Omental fat pad (tissue), 4 donors: ENCODE results near the gene MEGF6. TPM values are rescaled to one million over a fixed set of nuclear protein-coding genes. Genes with fewer than 3 reads are reported as not detected.

Experiments used
- ATAC-seq: fragments of 150-250 bp; one replicate; pipeline ENCODE4 v1.9.1; 2016; ENCODE audit warnings: mild to moderate bottlenecking, moderate library complexity; ENCODE audit not compliant: low FRiP score
- DNase-seq: peaks from one replicate; pipeline ENCODE4 v3.0.0-alpha.2; 2019; ENCODE audit warnings: low spot score
- total RNA-seq, 4 donors: library from RNA; depleted of rRNA; stranded (reverse); fragments of >200 nt; gene quantifications; one replicate each; pipeline ENCODE4 v1.1.0, GENCODE V29; 2016
- TF ChIP-seq, protein P1 (sequence below), 3 donors: fragments of 450-650 bp; IDR thresholded peaks; one replicate each; pipeline ENCODE4 v1.5.1; 2016 to 2017; ENCODE audit warnings: antibody characterized with exemption in 3 of 3, mild to moderate bottlenecking in 3 of 3, moderate library complexity in 2 of 3

Gene MEGF6
- total RNA-seq, 4 donors from 2014 or later = 13.2 to 60.1 (median 21.9) TPM

DNA sequence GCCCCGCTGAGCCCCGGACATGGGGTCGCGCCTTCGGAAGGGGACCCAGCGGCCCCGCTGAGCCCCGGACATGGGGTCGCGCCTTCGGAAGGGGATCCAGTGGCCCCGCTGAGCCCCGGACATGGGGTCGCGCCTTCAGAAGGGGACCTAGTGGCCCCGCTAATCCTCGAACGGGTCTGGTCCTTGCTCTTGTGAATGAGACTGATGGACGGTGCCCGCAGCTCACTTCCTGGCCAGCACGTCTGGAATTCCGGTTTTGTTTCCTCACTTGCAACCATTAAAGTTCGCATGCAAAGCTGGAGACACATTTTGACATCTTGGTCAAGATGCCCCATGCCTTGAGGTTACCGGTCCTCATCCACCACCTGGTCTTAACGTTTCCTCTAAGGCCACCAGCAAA is 33.0 kb upstream of the MEGF6 start:
- DNase-seq (no peak), ATAC-seq (no peak)

DNA sequence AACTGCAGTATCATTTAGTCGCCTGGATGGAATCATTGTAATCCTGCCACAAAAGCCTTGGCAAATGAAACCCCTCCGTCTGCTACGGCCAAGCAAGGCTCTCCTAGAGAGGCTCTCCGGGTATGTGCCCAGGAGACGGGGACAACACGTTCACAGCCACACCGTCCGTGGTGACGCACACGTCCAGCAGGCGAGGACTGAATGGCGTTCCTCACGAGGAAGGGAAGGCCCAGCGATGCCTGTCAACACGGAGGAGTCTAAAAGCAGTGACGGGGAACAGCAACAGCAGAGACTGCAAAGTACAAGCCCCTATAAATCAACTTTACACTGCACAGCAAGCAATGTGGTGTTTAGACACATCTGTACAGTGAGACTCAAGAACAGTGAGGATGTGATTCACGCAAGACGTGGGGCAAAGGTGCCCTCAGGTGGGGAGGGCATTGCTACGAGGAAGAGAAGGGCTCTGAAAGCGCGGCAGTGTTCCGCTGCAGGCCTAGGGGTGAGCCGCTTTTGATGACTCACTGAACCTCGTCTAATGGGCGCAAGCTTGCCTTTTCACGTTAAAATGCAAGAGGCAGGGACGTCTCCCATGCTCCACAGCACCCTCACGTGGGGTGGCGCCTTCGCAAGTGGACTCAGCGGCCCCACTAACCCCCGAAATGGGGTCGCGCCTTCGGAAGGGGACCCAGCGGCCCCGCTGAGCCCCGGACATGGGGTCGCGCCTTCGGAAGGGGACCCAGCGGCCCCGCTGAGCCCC is 31.8 kb upstream of the MEGF6 start:
- DNase-seq (no peak), ATAC-seq (no peak)
- TF ChIP-seq, protein P1, sequence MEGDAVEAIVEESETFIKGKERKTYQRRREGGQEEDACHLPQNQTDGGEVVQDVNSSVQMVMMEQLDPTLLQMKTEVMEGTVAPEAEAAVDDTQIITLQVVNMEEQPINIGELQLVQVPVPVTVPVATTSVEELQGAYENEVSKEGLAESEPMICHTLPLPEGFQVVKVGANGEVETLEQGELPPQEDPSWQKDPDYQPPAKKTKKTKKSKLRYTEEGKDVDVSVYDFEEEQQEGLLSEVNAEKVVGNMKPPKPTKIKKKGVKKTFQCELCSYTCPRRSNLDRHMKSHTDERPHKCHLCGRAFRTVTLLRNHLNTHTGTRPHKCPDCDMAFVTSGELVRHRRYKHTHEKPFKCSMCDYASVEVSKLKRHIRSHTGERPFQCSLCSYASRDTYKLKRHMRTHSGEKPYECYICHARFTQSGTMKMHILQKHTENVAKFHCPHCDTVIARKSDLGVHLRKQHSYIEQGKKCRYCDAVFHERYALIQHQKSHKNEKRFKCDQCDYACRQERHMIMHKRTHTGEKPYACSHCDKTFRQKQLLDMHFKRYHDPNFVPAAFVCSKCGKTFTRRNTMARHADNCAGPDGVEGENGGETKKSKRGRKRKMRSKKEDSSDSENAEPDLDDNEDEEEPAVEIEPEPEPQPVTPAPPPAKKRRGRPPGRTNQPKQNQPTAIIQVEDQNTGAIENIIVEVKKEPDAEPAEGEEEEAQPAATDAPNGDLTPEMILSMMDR (IDR thresholded peaks at IDR 0.05) = no peak

More for the DNA sequence above, 33.0 kb upstream of the MEGF6 start:
- TF ChIP-seq, protein P1 (IDR thresholded peaks at IDR 0.05) = no peak

DNA sequence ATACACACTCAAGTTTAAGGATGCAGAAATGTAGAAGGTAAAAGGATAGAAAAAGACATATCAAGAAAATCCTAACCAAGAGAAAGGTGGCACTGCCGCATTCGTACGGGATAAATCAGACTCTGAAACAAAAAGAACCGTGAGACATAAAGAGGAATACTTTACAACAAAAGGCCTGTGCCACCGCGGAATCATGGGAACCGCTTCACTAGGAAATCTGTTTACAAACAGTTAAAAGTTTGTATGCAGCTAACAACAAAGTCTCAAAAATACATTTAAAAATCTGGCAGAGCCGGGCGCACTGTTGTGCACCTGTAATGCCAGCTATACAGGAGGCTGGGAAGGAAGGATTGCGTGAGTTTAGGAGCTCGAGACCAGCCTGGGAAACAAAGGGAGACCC is 30.5 kb upstream of the MEGF6 start:
- DNase-seq = no peak
- no peak for ATAC-seq
- TF ChIP-seq, protein P1 (IDR thresholded peaks at IDR 0.05) = no peak

DNA sequence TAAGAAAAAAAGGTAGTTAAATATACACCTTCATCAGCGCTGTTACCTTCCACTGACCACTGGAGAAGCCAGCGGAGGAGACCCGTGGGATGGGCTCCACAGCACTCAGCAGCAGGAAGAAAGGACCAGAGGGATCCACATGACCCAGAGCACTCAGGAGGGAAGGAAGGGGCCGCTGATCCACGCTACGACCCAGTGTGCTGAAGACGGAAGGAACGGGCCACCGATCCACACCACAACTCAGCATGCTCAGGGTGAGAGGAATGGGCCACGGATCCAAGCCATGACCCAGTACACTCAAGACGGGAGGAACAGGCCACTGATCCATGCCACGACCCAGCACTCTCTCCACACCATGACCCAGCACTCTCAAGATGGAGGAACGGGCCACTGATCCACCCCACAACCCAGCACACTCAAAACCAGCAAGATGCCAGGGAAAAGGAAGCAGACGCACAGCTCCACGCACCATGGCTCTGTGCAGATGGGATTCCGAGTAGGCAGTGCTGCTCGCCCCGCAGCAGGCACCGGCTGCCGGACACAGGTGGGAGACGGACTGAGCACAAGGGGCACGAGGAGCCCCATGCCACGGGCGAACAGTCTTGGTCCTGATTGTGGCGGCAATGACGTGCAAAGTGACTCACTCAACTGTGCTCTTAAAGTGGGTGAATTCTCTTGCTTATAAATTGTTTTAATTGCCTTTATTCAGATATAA is 29.9 kb upstream of the MEGF6 start:
- TF ChIP-seq, protein P1 (IDR thresholded peaks at IDR 0.05) = no peak
- DNase-seq (no peak), ATAC-seq (no peak)

DNA sequence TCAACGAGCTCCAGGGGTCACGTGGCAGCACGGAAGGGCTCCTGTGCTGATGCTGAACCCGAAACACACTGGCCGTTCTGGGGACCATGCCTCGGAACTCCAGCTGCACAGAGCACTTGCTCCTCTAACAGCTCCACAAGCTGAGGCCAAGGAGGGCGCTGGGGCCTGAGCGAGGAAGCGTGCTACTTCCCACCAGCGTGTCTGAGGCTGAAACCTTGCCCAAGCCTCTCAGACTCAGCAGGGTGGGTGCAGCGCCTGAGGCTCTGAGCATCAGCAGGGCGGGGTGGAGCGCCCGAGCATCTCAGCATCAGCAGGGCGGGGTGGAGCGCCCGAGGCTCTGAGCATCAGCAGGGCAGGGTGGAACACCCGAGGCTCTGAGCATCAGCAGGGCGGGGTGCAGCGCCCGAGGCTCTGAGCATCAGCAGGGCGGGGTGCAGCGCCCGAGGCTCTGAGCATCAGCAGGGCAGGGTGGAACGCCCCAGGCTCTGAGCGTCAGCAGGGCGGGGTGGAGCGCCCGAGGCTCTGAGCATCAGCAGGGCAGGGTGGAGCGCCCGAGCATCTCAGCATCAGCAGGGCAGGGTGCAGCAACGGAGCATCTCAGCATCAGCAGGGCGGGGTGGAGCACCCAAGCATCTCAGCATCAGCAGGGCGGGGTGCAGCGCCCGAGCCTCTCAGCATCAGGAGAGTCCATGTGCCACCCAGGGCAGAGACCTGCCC is 29.0 kb upstream of the MEGF6 start:
- ATAC-seq (no peak), DNase-seq (no peak)
- TF ChIP-seq, protein P1 (IDR thresholded peaks at IDR 0.05) = no peak

DNA sequence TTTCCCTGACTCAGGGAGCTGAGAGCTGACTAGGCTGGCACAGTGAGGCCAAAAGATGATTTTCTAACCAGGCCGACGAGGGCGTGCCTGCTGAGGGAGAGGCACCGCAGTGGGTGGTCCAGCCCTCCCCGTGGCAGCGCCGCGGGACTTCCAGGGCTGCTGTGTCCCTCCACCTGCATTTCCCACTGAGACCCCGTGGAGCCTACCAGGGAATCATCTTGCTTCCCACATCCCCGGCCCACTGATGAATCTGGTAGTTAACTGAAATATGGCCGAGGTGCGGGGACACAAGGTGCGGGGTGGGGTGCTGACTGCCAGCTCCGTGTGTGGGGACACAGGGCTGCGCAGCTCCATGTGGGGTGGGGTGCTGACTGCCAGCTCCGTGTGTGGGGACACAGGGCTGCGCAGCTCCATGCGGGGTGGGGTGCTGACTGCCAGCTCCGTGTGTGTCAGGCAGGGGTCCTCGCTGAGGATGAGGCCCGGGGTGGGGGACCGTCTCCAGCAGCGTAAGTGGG is 28.1 kb upstream of the MEGF6 start:
- DNase-seq (no peak), ATAC-seq (no peak)
- TF ChIP-seq, protein P1 (IDR thresholded peaks at IDR 0.05) = no peak
